Measurements from ENCODE around the gene MC1R.

- no peak for TF ChIP-seq CTCF (IDR thresholded peaks at IDR 0.05)
- no peak for TF ChIP-seq POLR2A (IDR thresholded peaks at IDR 0.05; ENCODE audit: low read depth)
Observed at GRCh38 chr16:89906140-89907025, 12.3 kb upstream of the MC1R start.
